NB4 (cell line): Measurements from ENCODE around the gene GGNBP2.

ENCODE experiments used
- MYC ChIP-seq: IDR thresholded peaks from 2 replicates; pipeline ENCODE4 v1.6.1; 2011; ENCODE audit warnings: low read depth, low read length
- POLR2A ChIP-seq: IDR thresholded peaks from 2 replicates; pipeline ENCODE4 v1.6.1; 2011; ENCODE audit warnings: mild to moderate bottlenecking; ENCODE audit not compliant: insufficient read length; ENCODE audit errors: extremely low read depth

DNA sequence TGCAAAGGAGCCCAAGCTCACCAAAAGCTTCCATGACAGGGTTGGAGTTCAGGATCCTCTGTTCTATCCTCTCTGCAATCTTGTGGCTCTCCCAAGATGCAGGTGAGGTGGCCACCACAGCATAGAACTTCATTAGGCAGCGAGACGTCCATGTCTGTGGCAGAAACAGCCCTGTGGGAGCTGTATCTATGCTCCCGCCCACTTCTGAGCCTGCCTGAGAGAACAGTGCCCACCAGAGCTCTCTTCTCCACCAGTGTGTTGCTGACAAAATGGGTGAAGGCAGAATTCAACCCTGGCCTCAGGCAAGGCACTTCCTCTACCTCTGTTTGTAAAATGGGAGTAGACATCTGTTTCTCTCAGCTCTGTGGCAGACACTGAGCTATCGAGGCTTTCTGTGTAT lies 28.9 kb upstream of the GGNBP2 start:
- TF ChIP-seq POLR2A = no peak
- TF ChIP-seq MYC = no peak
